OCI-LY3 (cell line): Measurements from ENCODE around the gene KISS1.

Experiments used
- CTCF ChIP-seq: fragments of 200-600, 300-600 bp; sonication (generic); IDR thresholded peaks from 2 replicates; pipeline ENCODE4 v1.5.1; 2014; ENCODE audit warnings: antibody characterized with exemption, low read length, low read depth
- EZH2phosphoT487 ChIP-seq: fragments of 200-600 bp; shearing (Covaris generic); IDR thresholded peaks from 2 replicates; pipeline ENCODE4 v1.6.1; 2018; ENCODE audit warnings: antibody characterized with exemption, mixed run types, low read depth

- TF ChIP-seq CTCF (no peak), EZH2phosphoT487 (no peak)
Measured at GRCh38 chr1:204149635-204150565, 46.4 kb downstream of the KISS1 start.
